Fibroblast of skin of back (primary cell): ENCODE data around the gene MTTP.

ENCODE experiments used
- DNase-seq: peaks from one replicate; pipeline ENCODE4 v3.0.0-alpha.2; 2013

Gene MTTP

GRCh38 chr4:99670409-99671073, 95.9 kb downstream of the MTTP start:
- no peak for DNase-seq
